Neural progenitor cell (in vitro differentiated cells): ENCODE data around the gene MAPKBP1.

Experiments used
- EZH2 ChIP-seq: fragments of 200-600 bp; sonication (generic); IDR thresholded peaks from 2 replicates; pipeline ENCODE4 v1.6.1; 2017; ENCODE audit warnings: antibody characterized with exemption, mild to moderate bottlenecking, moderate library complexity
- EZH2phosphoT487 ChIP-seq: fragments of 200-600 bp; sonication (generic); IDR thresholded peaks from 2 replicates; pipeline ENCODE4 v1.6.1; 2017; ENCODE audit warnings: antibody characterized with exemption
- TF ChIP-seq, protein P1 (sequence below): fragments of 200-600 bp; sonication (generic); IDR thresholded peaks from 2 replicates; pipeline ENCODE4 v1.5.1; 2017; ENCODE audit warnings: antibody characterized with exemption, mild to moderate bottlenecking

DNA sequence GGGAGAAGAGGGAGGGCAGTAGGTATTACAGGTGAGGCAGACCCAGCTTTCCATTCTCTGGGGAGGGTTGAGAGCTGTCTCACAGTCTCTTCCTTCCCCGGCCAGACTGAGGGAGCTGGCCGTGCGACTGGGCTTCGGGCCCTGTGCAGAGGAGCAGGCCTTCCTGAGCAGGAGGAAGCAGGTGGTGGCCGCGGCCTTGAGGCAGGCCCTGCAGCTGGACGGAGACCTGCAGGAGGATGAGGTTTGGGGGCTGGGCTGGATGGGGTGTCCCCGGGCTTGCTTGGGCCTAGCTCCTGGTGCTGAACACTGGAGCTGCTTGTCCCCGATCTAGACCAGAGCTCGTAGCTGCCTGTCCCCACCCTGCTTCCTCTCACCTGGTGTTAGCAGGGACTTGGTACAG lies 69.3 kb downstream of the MAPKBP1 start:
- TF ChIP-seq, protein P1, sequence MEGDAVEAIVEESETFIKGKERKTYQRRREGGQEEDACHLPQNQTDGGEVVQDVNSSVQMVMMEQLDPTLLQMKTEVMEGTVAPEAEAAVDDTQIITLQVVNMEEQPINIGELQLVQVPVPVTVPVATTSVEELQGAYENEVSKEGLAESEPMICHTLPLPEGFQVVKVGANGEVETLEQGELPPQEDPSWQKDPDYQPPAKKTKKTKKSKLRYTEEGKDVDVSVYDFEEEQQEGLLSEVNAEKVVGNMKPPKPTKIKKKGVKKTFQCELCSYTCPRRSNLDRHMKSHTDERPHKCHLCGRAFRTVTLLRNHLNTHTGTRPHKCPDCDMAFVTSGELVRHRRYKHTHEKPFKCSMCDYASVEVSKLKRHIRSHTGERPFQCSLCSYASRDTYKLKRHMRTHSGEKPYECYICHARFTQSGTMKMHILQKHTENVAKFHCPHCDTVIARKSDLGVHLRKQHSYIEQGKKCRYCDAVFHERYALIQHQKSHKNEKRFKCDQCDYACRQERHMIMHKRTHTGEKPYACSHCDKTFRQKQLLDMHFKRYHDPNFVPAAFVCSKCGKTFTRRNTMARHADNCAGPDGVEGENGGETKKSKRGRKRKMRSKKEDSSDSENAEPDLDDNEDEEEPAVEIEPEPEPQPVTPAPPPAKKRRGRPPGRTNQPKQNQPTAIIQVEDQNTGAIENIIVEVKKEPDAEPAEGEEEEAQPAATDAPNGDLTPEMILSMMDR: no peak
- no peak for TF ChIP-seq EZH2
- no peak for TF ChIP-seq EZH2phosphoT487
